SK-N-SH (cell line): ENCODE data around the gene UNC93A. TPM values are rescaled to one million over a fixed set of nuclear protein-coding genes. Genes with fewer than 3 reads are reported as not detected.
"Not testable (repeated sequence)": the region's sequence is repeated elsewhere in the genome, so short reads cannot be mapped to it uniquely, and the experiment has no call there.

ENCODE experiments used
- CTCF ChIA-PET: fragments of 300-600, 350-600 bp; formaldehyde crosslinking; extraction: SDS; loops from one replicate; lab custom pipeline; 2021; lab: Yijun Ruan, JAX
- POLR2A ChIA-PET: fragments of 350-600 bp; sonication (Branson Sonifier 250); formaldehyde crosslinking; extraction: SDS; loops from one replicate; lab custom pipeline; 2020; ENCODE audit warnings: antibody characterized with exemption, inconsistent platforms; lab: Yijun Ruan, JAX
- DNase-seq: peaks from one replicate; pipeline ENCODE4 v3.0.0; 2012
- H2AFZ ChIP-seq: fragments of 200-600 bp; sonication (generic); 2 replicates; pipeline ENCODE4 v1.8.1; 2016; ENCODE audit warnings: antibody characterized with exemption, mild to moderate bottlenecking, low read depth
- H3F3A ChIP-seq: fragments of 200-600 bp; sonication (generic); replicated peaks from 2 replicates; pipeline ENCODE3; 2016; ENCODE audit warnings: antibody characterized with exemption, mild to moderate bottlenecking; ENCODE audit not compliant: insufficient read depth
- H3K27ac ChIP-seq, 2 experiments: fragments of 200-500 bp in 1 of 2; fragments of 200-600 bp in 1 of 2; sonication (Bioruptor generic) in 1 of 2; sonication (generic), shearing (Covaris generic) in 1 of 2; 2 replicates each; pipeline versions ENCODE4 v1.5.1 to v1.6.1; 2014 to 2016; ENCODE audit warnings: low read depth in 2 of 2, inconsistent platforms in 1 of 2, low read length in 1 of 2, mild to moderate bottlenecking in 1 of 2, mixed read lengths in 1 of 2
- H3K27me3 ChIP-seq: fragments of 200-600 bp; sonication (generic), shearing (Covaris generic); 2 replicates; pipeline ENCODE4 v1.6.1; 2016; ENCODE audit warnings: mixed run types; ENCODE audit not compliant: insufficient read depth
- H3K36me3 ChIP-seq, 2 experiments: fragments of 200-500 bp in 1 of 2; fragments of 200-600 bp in 1 of 2; sonication (Bioruptor generic) in 1 of 2; sonication (generic) in 1 of 2; replicated peaks in 1 of 2; 2 replicates each; pipeline versions ENCODE3 to v1.5.1; 2014 to 2016; ENCODE audit warnings: low read length in 1 of 2, mild to moderate bottlenecking in 1 of 2; ENCODE audit not compliant: insufficient read depth in 2 of 2, control insufficient read depth in 1 of 2
- H3K4me1 ChIP-seq, 2 experiments: fragments of 200-500 bp in 1 of 2; fragments of 200-600 bp in 1 of 2; sonication (Bioruptor generic) in 1 of 2; sonication (generic), shearing (Covaris generic) in 1 of 2; 2 replicates each; pipeline versions ENCODE4 v1.5.1 to v1.6.1; 2014 to 2016; ENCODE audit warnings: low read depth in 1 of 2, low read length in 1 of 2, mixed run types in 1 of 2; ENCODE audit not compliant: insufficient read depth in 2 of 2, control insufficient read depth in 1 of 2
- H3K4me2 ChIP-seq: fragments of 200-600 bp; sonication (generic), shearing (Covaris generic); 2 replicates; pipeline ENCODE4 v1.6.1; 2017; ENCODE audit warnings: mixed run types
- H3K4me3 ChIP-seq, 2 experiments: fragments of 200-500 bp in 1 of 2; fragments of 200-600 bp in 1 of 2; sonication (Bioruptor generic) in 1 of 2; sonication (generic), shearing (Covaris generic) in 1 of 2; 2 replicates each; pipeline versions ENCODE4 v1.5.1 to v1.8.1; 2014 to 2016; ENCODE audit warnings: low read depth in 2 of 2, inconsistent platforms in 1 of 2, low read length in 1 of 2, mild to moderate bottlenecking in 1 of 2, mixed read lengths in 1 of 2, moderate library complexity in 1 of 2
- H3K79me2 ChIP-seq: fragments of 200-600 bp; sonication (generic); 2 replicates; pipeline ENCODE4 v1.8.1; 2017; ENCODE audit warnings: mild to moderate bottlenecking; ENCODE audit not compliant: insufficient read depth
- H3K9ac ChIP-seq: fragments of 200-600 bp; sonication (generic); 2 replicates; pipeline ENCODE4 v1.6.1; 2017; ENCODE audit warnings: mixed run types
- H3K9me2 ChIP-seq: fragments of 200-600 bp; sonication (generic); 2 replicates; pipeline ENCODE4 v1.6.1; 2017; ENCODE audit warnings: mixed run types
- H3K9me3 ChIP-seq: fragments of 200-600 bp; sonication (generic); 2 replicates; pipeline ENCODE4 v1.6.1; 2017; ENCODE audit warnings: mixed run types, mild to moderate bottlenecking, moderate library complexity
- H4K20me1 ChIP-seq: fragments of 200-600 bp; sonication (generic); 2 replicates; pipeline ENCODE4 v1.6.1; 2017; ENCODE audit warnings: mild to moderate bottlenecking, mixed run types; ENCODE audit not compliant: insufficient read depth
- ELF1 ChIP-seq: IDR thresholded peaks from 2 replicates; pipeline ENCODE4 v1.4.0; 2012
- EP300 ChIP-seq, 2 experiments: IDR thresholded peaks; 2 replicates each; pipeline versions ENCODE4 v1.4.0 to v1.6.1; 2012; ENCODE audit warnings: borderline replicate concordance in 1 of 2, low read depth in 1 of 2, low read length in 1 of 2
- EZH2phosphoT487 ChIP-seq: fragments of 200-600 bp; sonication (generic); IDR thresholded peaks from 2 replicates; pipeline ENCODE4 v1.6.1; 2017; ENCODE audit warnings: low read depth, mixed run types, mild to moderate bottlenecking, antibody characterized with exemption, moderate library complexity, borderline replicate concordance
- GABPA ChIP-seq: IDR thresholded peaks from 2 replicates; pipeline ENCODE4 v1.4.0; 2012; ENCODE audit warnings: low read depth, mild to moderate bottlenecking
- MXI1 ChIP-seq: IDR thresholded peaks from 2 replicates; pipeline ENCODE4 v1.6.1; 2012; ENCODE audit warnings: mild to moderate bottlenecking, low read depth, low read length, improper control_type of control experiment
- NFIC ChIP-seq: IDR thresholded peaks from 2 replicates; pipeline ENCODE4 v1.4.0; 2012; ENCODE audit warnings: borderline replicate concordance
- SMC3 ChIP-seq: IDR thresholded peaks from 2 replicates; pipeline ENCODE4 v1.6.1; 2012; ENCODE audit warnings: low read depth, low read length, improper control_type of control experiment
- TAF1 ChIP-seq: IDR thresholded peaks from 2 replicates; pipeline ENCODE4 v1.6.1; 2012; ENCODE audit warnings: low read depth, mild to moderate bottlenecking, low read length, moderate library complexity, borderline replicate concordance
- YY1 ChIP-seq: IDR thresholded peaks from 2 replicates; pipeline ENCODE4 v1.4.0; 2012; ENCODE audit warnings: low read depth, mild to moderate bottlenecking
- WGBS: methylation state at CpG from one replicate; pipeline ENCODE4 v1.1.6; 2017; ENCODE audit warnings: low lambda C conversion rate; 5-methylcytosine and 5-hydroxymethylcytosine counted together
- polyA plus RNA-seq, 3 experiments: library from polyadenylated mRNA; depleted of rRNA; stranded (reverse); fragments of >200 nt; gene quantifications; 2 replicates each; pipeline ENCODE4 v1.2.3, GENCODE V29; 2012
- TF ChIP-seq, protein P1 (sequence below): fragments of 150-350 bp; IDR thresholded peaks from 2 replicates; pipeline ENCODE4 v1.6.1; 2017; ENCODE audit warnings: antibody characterized with exemption, low read length, low read depth, borderline replicate concordance
- TF ChIP-seq, protein P2 (sequence below): IDR thresholded peaks from 2 replicates; pipeline ENCODE4 v1.4.0; 2012; ENCODE audit warnings: low read depth

Gene UNC93A
- polyA plus RNA-seq, 1 of the 3 experiments (the other 2 are of a cell fraction), result not detected

DNA sequence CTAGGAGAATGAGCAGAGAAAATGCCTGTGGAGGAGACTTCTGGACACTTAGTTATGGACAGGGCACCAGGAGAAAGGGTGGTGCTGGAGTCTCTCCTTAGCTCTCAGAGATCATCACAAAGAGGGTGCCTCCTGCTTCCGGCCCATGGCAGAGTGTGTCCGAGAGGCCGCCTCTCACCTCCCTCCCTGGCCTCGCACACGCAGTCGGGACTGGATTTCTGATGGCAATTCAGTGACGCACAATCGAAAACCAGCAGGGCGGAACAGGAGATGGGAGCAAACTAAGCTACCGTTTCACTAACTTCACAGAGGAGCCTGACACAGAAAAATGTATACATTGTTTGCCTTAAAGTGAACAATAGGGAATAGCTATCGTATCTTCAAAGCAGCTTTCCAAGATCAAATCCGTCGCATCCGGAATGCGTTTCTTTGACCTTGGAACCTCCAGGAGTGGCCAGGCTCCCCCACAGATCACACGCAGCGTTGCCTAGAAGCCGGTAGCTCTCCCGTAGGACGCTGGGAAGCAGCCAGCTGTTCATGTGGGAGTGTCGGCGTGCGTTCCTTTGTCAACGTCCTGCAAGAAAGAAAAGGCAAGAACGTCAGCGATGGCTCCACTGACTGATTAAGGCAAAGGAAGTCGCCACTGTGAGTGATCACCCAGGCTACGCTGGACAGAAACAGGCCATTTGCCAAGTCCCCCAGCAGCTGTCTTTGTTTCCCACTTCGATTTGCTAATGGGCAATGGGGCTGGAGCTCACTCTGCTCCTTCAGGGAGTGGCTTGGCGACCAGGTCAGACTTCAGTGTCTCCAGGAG lies 49.6 kb upstream of the UNC93A start:
- POLR2A ChIA-PET, H2AFZ ChIP-seq, H3K9me2 ChIP-seq, DNase-seq, H3K27me3 ChIP-seq, CTCF ChIA-PET, H4K20me1 ChIP-seq, H3K4me3 ChIP-seq, H3K9me3 ChIP-seq, H3K79me2 ChIP-seq, H3K9ac ChIP-seq, H3F3A ChIP-seq, H3K36me3 ChIP-seq, H3K4me2 ChIP-seq, H3K27ac ChIP-seq: not testable (repeated sequence)
- 72% methylated on average over 24 of the region's 30 CpGs for WGBS
- H3K4me1 ChIP-seq, result peaks cover 0 to 19% of the 10 kb centered on the region in 2 experiments; a peak in 1 of 4 replicates

DNA sequence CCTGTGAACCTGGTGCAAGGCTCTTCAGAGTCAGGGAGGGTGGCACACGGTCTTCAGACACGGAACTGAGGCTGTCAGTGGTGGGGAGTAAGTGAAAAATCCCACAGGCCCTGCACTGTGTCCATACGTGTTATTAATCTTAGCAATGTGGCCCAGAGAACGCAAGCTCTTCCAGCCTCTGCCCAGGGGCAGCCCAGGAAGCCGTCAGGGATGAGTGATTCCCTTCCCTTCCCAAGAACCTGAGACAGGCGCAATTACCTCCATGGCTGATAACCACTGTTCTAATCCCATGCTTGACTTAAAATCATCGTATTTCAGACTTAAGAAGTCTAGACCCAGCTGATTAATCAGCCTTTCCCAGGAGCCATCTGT lies 49.0 kb upstream of the UNC93A start:
- H2AFZ ChIP-seq, CTCF ChIA-PET, H3K4me3 ChIP-seq, H3K27ac ChIP-seq, H3K36me3 ChIP-seq, H3K27me3 ChIP-seq, H3K79me2 ChIP-seq, H3K9me3 ChIP-seq, H3K9me2 ChIP-seq, POLR2A ChIA-PET, H3K9ac ChIP-seq, H4K20me1 ChIP-seq, DNase-seq, H3K4me2 ChIP-seq, H3F3A ChIP-seq: not testable (repeated sequence)
- 20% methylated on average over 1 of the region's 7 CpGs for WGBS
- peaks cover 0 to 18% of the 10 kb centered on the region in 2 experiments; a peak in 1 of 4 replicates for H3K4me1 ChIP-seq

DNA sequence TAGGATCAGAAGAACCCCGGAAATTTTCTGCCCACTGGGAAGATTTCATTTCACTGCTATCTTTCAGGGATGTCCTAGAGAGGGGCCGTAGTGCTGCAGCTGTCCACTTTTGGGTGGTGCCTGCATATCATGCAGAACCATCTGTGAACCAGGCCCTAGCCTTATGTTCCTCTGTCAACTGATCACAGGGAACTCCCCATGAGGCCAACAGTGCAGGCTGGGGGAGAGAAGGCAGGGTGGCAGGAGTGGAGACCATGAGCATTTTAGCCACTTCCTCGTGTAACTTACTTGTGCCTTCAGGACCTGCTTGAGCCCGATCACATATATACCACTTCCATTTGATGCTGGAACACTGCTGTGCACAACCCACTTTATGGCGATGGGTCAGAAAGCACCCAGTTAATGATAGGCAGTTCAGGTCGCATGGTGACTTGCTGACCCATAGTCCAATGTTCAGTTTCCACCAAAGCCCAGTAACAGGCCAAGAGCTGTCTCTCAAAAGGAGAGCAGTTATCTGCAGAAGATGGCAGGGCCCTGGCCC lies 48.5 kb upstream of the UNC93A start:
- H2AFZ ChIP-seq, H3K27me3 ChIP-seq, POLR2A ChIA-PET, H3K4me3 ChIP-seq, H4K20me1 ChIP-seq, CTCF ChIA-PET, H3K36me3 ChIP-seq, H3K9ac ChIP-seq, H3K9me3 ChIP-seq, H3K79me2 ChIP-seq, H3K9me2 ChIP-seq, H3F3A ChIP-seq, H3K4me2 ChIP-seq, DNase-seq, H3K27ac ChIP-seq: not testable (repeated sequence)
- WGBS, result 42% methylated on average over 6 of the region's 6 CpGs
- peaks cover 0 to 18% of the 10 kb centered on the region in 2 experiments; a peak in 1 of 4 replicates for H3K4me1 ChIP-seq

DNA sequence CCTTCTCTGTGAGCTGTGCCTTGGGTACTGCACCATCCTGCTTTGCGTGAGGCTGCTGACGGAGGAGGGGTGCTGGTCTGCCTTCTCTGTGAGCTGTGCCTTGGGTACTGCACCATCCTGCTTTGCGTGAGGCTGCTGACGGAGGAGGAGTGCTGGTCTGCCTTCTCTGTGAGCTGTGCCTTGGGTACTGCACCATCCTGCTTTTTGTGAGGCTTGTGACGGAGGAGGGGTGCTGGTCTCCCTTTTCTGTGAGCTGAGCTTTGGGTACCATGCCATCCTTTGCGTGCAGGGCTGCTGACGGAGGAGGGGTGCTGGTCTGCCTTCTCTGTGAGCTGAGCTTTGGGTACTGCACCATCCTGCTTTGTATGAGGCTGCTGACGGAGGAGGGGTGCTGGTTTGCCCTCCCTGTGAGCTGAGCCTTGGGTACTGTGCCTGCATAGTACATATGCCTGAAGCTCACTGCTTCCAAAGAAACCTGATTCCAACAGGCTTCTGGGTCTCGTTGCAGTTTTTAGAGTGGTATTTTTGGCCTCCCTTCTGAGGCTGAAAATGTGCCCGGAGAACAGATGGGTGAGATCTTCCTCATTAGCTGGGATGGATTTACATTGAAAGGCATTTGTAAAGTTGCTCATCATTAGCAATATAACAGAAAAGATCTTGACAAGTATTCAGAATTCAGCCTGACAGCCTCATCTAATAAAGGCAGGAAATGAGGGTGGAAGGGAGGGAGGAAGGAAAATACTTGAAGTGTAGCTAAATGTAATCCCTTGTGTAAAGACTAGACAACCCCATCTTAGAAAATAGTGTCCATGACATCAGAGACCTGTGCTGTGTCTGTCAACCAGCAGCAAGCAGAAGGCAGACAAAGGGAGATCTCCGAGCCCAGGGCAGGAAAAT lies 46.8 kb upstream of the UNC93A start:
- Histone ChIP-seq H3F3A (no peaks in the 10 kb centered on the region), H3K36me3 (no peaks in the 10 kb centered on the region), H3K4me3 (no peak overlapping the region), H2AFZ (no peak overlapping the region), H4K20me1 (no peaks in the 10 kb centered on the region), H3K27me3 (no peaks in the 10 kb centered on the region), H3K9me2 (no peaks in the 10 kb centered on the region), H3K9ac (no peak overlapping the region), H3K9me3 (no peaks in the 10 kb centered on the region), H3K4me1 (peaks cover 0 to 18% of the 10 kb centered on the region in 2 experiments; a peak in 1 of 4 replicates), H3K79me2 (no peaks in the 10 kb centered on the region), H3K27ac (no peak overlapping the region; a peak in 1 of 4 replicates), H3K4me2 (no peak overlapping the region)
- ChIA-PET POLR2A (no interaction called here), CTCF (no interaction called here)
- 34% methylated on average over 9 of the region's 11 CpGs for WGBS
- DNase-seq, result no peak
- no peak for TF ChIP-seq YY1
- no peak for TF ChIP-seq ELF1
- TF ChIP-seq EZH2phosphoT487, result no peak
- no peak for TF ChIP-seq MXI1
- TF ChIP-seq NFIC, result no peak
- no peak for TF ChIP-seq TAF1
- no peak for TF ChIP-seq GABPA
- no peak for TF ChIP-seq EP300 (IDR thresholded peaks at IDR 0.05; ENCODE audit: borderline replicate concordance in 1 of 2, low read depth in 1 of 2, low read length in 1 of 2)
- TF ChIP-seq, protein P1, sequence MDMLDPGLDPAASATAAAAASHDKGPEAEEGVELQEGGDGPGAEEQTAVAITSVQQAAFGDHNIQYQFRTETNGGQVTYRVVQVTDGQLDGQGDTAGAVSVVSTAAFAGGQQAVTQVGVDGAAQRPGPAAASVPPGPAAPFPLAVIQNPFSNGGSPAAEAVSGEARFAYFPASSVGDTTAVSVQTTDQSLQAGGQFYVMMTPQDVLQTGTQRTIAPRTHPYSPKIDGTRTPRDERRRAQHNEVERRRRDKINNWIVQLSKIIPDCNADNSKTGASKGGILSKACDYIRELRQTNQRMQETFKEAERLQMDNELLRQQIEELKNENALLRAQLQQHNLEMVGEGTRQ, result no peak
- TF ChIP-seq, protein P2, sequence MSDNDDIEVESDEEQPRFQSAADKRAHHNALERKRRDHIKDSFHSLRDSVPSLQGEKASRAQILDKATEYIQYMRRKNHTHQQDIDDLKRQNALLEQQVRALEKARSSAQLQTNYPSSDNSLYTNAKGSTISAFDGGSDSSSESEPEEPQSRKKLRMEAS, result no peak
- TF ChIP-seq SMC3, result no peak
